Muscle of leg (tissue), 11 donors: ENCODE measurements around the gene OMA1. TPM values are rescaled to one million over a fixed set of nuclear protein-coding genes. Genes with fewer than 3 reads are reported as not detected.
"Not testable (repeated sequence)": the region's sequence is repeated elsewhere in the genome, so short reads cannot be mapped to it uniquely, and the experiment has no call there.

Source experiments
- DNase-seq: peaks from one replicate; pipeline ENCODE4 v3.0.0; 2013
- H3K27ac ChIP-seq: one replicate; pipeline ENCODE4 v1.5.1; 2013; ENCODE audit warnings: mild to moderate bottlenecking, low read length, control low read depth
- H3K27me3 ChIP-seq: one replicate; pipeline ENCODE4 v1.6.1; 2013; ENCODE audit warnings: low read length; ENCODE audit not compliant: control insufficient read depth, insufficient read depth
- H3K36me3 ChIP-seq: one replicate; pipeline ENCODE4 v1.6.1; 2013; ENCODE audit warnings: low read length; ENCODE audit not compliant: control insufficient read depth, insufficient read depth
- H3K4me1 ChIP-seq: one replicate; pipeline ENCODE4 v1.6.1; 2013; ENCODE audit warnings: low read length; ENCODE audit not compliant: control insufficient read depth, insufficient read depth
- H3K4me3 ChIP-seq: one replicate; pipeline ENCODE4 v1.5.1; 2013; ENCODE audit warnings: low read length, control low read depth
- H3K9me3 ChIP-seq: replicated peaks from 2 replicates; pipeline ENCODE4 v1.6.1; 2013; ENCODE audit warnings: low read depth, low read length; ENCODE audit not compliant: control insufficient read depth
- WGBS: methylation state at CpG from one replicate; pipeline ENCODE4 v1.1.5; 2013; ENCODE audit warnings: missing lambda C conversion rate; ENCODE audit not compliant: insufficient coverage; 5-methylcytosine and 5-hydroxymethylcytosine counted together
- polyA plus RNA-seq, 8 donors: library from polyadenylated mRNA; unstranded; fragments of 120-200 nt; gene quantifications; one replicate each; pipeline versions ENCODE4 v1.2.1 to v1.2.3, GENCODE V29; 2013; ENCODE audit warnings: inconsistent platforms in 1 of 8, low replicate concordance in 1 of 8; ENCODE audit not compliant: insufficient read length in 8 of 8, insufficient read depth in 1 of 8
- total RNA-seq: library from RNA; stranded (reverse); fragments of 120-200 nt; gene quantifications from one replicate; pipeline ENCODE4 v1.2.4, GENCODE V29; 2013

OMA1 gene
- total and polyA plus RNA-seq, 9 donors, result 9.3 to 28.6 (median 17.4) TPM

DNA sequence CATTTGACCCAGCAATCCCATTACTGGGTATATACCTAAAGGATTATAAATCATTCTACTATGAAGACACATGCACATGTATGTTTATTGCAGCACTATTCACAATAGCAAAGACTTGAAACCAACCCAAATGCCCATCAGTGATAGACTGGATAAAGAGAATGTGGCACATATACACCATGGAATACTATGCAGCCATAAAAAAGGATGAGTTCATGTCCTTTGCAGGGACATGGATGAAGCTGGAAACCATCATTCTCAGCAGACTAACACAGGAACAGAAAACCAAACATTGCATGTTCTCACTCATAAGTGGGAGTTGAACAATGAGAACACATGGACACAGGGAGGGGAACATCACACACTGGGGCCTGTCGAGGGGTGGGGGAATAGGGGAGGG is 17.2 kb upstream of the OMA1 start:
- H3K4me1 ChIP-seq, H3K4me3 ChIP-seq, H3K36me3 ChIP-seq, H3K9me3 ChIP-seq, H3K27ac ChIP-seq, DNase-seq, H3K27me3 ChIP-seq: not testable (repeated sequence)
- no CpG with 5 or more reads among the region's 1 CpG for WGBS

GRCh38 chr1:58561633-58562032 is 15.1 kb upstream of the OMA1 start:
- Histone ChIP-seq H3K4me1 (no peaks in the 10 kb centered on the region), H3K27ac (no peak overlapping the region), H3K4me3 (no peak overlapping the region), H3K36me3 (no peaks in the 10 kb centered on the region), H3K27me3 (no peaks in the 10 kb centered on the region), H3K9me3 (peaks cover 2% of the 10 kb centered on the region)
- DNase-seq, result no peak
- WGBS, result 73% methylated on average over 3 of the region's 6 CpGs

- WGBS, result no CpG with 5 or more reads among the region's 1 CpG
- DNase-seq, result no peak
Measured at GRCh38 chr1:58555393-58555792, 8.9 kb upstream of the OMA1 start.

DNA sequence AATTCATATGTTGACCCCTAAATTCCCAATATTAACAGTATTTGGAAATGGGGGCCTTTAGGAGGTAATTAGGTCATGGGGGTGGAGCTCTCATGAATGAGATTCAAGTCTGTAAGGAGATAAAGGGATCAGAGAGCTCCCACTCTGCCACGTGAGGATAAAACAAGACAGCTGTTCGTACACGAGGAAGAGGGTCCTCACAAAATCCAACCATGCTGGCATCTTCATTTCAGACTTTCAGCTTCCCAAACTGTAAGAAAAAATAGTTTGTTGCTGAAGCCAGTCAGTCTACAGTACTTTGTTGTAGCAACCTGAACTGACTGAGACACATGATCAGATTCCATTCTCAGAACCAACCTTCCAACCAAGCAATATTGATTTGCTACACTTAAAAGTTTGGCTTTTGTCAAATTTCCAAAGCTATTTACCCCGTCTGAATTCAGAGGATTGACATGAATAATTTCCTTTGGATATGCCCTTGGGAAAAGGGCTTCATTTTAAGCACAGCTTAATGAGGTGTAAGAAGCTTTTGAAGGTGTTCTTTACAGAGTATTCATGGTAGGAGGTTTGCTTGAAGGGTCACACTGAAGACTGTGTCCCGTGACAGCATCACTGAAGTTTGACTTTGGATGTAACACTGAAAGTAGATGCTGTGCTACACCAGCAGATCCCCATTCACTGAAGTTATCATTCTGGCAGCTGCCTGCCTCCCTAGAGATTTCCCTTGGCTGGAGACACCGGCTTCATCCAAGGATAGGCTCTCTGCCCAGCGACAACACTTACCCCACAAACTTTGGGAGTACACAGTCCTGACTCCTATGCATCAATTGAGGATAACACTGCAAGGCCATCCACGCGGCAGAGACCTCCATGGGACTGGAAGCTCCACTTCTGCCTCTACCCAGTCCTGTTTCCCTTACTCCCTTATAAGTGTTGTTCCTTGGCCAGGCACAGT is 4.9 kb upstream of the OMA1 start:
- Histone ChIP-seq H3K27ac (no peak overlapping the region), H3K36me3 (no peaks in the 10 kb centered on the region), H3K4me3 (no peak overlapping the region), H3K9me3 (no peaks in the 10 kb centered on the region), H3K27me3 (no peaks in the 10 kb centered on the region), H3K4me1 (peaks cover 11% of the 10 kb centered on the region)
- 45% methylated on average over 3 of the region's 9 CpGs for WGBS
- no peak for DNase-seq

More at GRCh38 chr1:58555393-58555792, 8.9 kb upstream of the OMA1 start:
- Histone ChIP-seq H3K4me3 (no peak overlapping the region), H3K27me3 (no peaks in the 10 kb centered on the region), H3K4me1 (peaks cover 9% of the 10 kb centered on the region), H3K36me3 (no peaks in the 10 kb centered on the region), H3K9me3 (peaks cover 2% of the 10 kb centered on the region), H3K27ac (no peak overlapping the region)

DNA sequence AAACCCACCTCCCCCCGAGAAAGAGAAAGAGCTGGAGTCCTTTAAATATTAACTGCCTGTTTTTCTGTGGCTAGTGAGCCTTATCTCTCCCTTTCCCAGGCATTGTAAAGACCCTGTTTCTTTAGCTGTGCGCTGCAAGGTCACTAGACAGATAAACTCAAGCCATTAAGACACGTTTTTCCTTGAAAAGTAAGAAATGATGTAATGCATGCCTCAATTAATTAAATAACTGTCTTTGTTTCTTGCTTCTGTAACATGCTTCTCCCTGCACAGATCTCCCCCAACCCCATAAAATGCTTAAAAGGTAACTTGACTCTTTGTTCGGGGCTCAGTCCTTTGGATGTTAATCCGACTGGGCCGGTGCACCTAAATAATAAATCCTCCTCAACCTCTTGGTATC is 2.8 kb upstream of the OMA1 start:
- H3K27ac ChIP-seq, DNase-seq, H3K9me3 ChIP-seq, H3K27me3 ChIP-seq, H3K4me3 ChIP-seq, H3K36me3 ChIP-seq: not testable (repeated sequence)
- WGBS, result 26% methylated on average over 3 of the region's 6 CpGs
- peaks cover 13% of the 10 kb centered on the region for H3K4me1 ChIP-seq

DNA sequence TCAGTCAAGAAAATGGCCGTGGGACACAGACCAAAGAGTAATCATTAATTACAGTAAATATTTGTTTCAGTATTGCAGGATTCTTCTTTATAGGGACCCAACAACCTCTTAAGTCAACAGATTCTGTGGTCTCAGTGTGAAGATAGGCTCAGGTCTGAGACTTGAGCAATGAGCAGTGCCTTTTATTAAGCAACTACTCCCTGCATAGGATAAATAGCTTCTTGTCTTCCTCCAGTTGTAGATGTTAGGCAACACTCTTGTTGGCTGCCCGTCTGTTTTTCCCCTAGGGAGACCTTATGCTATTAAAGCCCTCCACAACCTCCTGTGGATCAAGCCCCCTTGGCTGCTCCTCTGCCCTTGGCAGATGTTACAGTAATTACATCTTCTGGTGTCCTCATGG is 1.8 kb upstream of the OMA1 start:
- Histone ChIP-seq H3K36me3 (no peaks in the 10 kb centered on the region), H3K4me3 (no peak overlapping the region), H3K27me3 (no peaks in the 10 kb centered on the region), H3K9me3 (no peaks in the 10 kb centered on the region), H3K4me1 (peaks cover 13% of the 10 kb centered on the region), H3K27ac (no peak overlapping the region)
- DNase-seq, result no peak
- 50% methylated on average over 1 of the region's 2 CpGs for WGBS

DNA sequence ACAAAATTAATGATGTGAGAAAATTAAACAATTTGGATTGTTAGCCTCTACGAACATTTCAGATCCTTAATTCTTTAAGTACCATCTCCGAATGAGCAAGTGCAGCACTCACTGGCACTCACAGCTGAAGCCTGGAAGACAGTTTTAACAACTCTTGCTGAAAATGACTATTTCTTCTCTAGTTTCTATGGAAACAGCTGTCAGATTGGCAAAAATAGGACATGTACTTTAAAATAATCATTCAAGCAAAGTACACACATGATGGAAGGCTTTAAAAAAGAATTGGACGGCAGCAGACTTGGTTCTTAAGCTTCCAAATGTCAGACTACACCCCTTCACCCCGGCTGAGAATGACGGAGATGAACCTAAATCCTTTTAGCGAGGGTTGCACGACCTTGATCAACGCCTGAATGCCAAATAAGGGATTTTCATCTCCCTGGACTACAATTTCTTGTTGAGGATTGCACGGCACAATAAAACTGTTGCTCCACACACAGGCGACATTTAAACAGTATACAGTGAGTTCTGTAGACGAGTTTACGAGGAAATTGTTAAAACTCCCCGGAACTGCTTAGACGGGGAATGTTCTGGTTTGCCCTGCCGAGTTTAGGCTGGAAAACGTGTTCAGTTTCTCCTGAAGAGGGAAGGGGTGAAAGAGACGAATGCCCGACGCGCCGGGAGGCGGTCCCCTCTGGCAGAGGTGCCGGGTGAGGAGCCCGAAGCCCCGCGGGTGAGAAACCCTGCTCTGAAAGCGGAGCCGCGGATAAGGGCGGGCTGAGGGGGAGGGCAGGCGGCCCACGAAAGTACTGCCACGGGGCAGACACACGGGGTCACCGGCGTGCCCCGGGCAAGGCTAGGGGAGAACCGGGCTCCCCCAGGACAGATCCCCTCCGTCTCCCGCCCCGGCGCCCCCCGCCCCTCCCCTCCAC is 671 bp downstream of the OMA1 start:
- WGBS, result under 1% methylated on average over 30 of the region's 43 CpGs
- peak overlapping the region; percentile 96 for H3K27ac ChIP-seq
- H3K4me1 ChIP-seq, result peaks cover 6% of the 10 kb centered on the region
- no peaks in the 10 kb centered on the region for H3K36me3 ChIP-seq
- no peaks in the 10 kb centered on the region for H3K9me3 ChIP-seq
- peak overlapping the region; percentile 78 for H3K4me3 ChIP-seq
- peak; percentile 87 for DNase-seq
- H3K27me3 ChIP-seq, result no peaks in the 10 kb centered on the region

- Histone ChIP-seq H3K4me1 (peaks cover 4% of the 10 kb centered on the region), H3K9me3 (no peaks in the 10 kb centered on the region), H3K27ac (no peak overlapping the region), H3K27me3 (no peaks in the 10 kb centered on the region), H3K36me3 (no peaks in the 10 kb centered on the region), H3K4me3 (no peak overlapping the region)
- no peak for DNase-seq
- no CpG with 5 or more reads among the region's 1 CpG for WGBS
Measured at GRCh38 chr1:58543260-58543659, 3.3 kb downstream of the OMA1 start.

DNA sequence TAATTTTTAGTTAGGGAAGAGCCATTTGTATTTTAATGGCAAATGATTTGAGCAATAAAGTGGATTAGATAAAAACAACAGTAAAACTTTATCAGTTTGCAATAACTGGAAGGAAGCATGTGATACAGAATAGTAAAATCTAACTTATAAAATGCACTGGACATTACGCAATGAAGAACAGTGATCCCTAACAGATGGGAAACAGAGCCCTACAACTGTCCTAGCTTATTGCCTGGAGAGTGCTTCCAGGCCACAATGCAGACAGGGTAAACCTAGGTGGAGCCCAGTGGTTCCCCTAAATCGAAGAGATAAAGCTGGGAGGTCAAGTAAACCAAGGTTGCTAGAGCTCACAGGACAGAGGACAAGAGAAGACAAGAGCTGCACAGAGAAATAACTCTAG is 7.0 kb downstream of the OMA1 start:
- Histone ChIP-seq H3K9me3 (no peaks in the 10 kb centered on the region), H3K4me1 (no peaks in the 10 kb centered on the region), H3K27ac (no peak overlapping the region), H3K27me3 (no peaks in the 10 kb centered on the region), H3K4me3 (no peak overlapping the region), H3K36me3 (no peaks in the 10 kb centered on the region)
- DNase-seq, result no peak
- 33% methylated on average over 1 of the region's 2 CpGs for WGBS

GRCh38 chr1:58538821-58539220 is 7.7 kb downstream of the OMA1 start:
- H3K4me1 ChIP-seq, result no peaks in the 10 kb centered on the region
- no peaks in the 10 kb centered on the region for H3K9me3 ChIP-seq
- DNase-seq, result no peak
- H3K36me3 ChIP-seq, result no peaks in the 10 kb centered on the region
- H3K27me3 ChIP-seq, result no peaks in the 10 kb centered on the region
- H3K4me3 ChIP-seq, result no peak overlapping the region
- WGBS, result 20% methylated on average over 2 of the region's 3 CpGs
- H3K27ac ChIP-seq, result no peak overlapping the region
